Sigmoid colon (tissue), 4 donors: ENCODE results near the gene BCL11B.

Source experiments
- EP300 ChIP-seq, 4 donors: sonication (generic); formaldehyde crosslinking; IDR thresholded peaks; one replicate each; pipeline ENCODE4 v1.6.1; 2017; ENCODE audit warnings: antibody characterized with exemption in 4 of 4
- TF ChIP-seq, protein P1 (sequence below), 4 experiments: fragments of 450-650 bp in 3 of 4; fragments of 200-600 bp in 1 of 4; IDR thresholded peaks; one replicate each; pipeline ENCODE4 v1.5.1; 2016 to 2019; ENCODE audit warnings: antibody characterized with exemption in 4 of 4, mild to moderate bottlenecking in 3 of 4, moderate library complexity in 2 of 4

DNA sequence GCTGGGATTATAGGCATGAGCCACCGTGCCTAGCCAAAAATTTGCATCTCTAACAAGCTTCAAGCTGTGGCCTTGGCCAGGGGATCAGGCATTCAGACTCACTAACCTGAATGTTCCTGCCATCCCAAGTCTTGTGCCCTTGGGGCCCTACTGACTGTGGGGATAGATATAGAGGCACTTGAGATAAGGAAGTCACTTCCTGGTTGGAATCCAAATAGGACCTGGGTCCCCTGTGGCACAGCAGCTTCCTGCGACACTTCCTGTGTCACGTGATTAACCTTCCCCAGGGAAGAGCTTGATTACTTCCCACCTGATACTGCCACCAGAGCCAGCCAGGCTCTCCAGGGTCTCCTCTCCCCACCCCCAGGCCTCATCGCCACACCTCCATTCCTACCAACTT lies 128.2 kb downstream of the BCL11B start:
- no peak for TF ChIP-seq EP300 (IDR thresholded peaks at IDR 0.05)
- TF ChIP-seq, protein P1, sequence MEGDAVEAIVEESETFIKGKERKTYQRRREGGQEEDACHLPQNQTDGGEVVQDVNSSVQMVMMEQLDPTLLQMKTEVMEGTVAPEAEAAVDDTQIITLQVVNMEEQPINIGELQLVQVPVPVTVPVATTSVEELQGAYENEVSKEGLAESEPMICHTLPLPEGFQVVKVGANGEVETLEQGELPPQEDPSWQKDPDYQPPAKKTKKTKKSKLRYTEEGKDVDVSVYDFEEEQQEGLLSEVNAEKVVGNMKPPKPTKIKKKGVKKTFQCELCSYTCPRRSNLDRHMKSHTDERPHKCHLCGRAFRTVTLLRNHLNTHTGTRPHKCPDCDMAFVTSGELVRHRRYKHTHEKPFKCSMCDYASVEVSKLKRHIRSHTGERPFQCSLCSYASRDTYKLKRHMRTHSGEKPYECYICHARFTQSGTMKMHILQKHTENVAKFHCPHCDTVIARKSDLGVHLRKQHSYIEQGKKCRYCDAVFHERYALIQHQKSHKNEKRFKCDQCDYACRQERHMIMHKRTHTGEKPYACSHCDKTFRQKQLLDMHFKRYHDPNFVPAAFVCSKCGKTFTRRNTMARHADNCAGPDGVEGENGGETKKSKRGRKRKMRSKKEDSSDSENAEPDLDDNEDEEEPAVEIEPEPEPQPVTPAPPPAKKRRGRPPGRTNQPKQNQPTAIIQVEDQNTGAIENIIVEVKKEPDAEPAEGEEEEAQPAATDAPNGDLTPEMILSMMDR (IDR thresholded peaks at IDR 0.05) = no peak
